ENCODE results near the gene PLAGL2. TPM values are rescaled to one million over a fixed set of nuclear protein-coding genes. Genes with fewer than 3 reads are reported as not detected.
A peak's percentile ranks its signal among the peaks of the same experiment; 100 is the strongest.

The PLAGL2 gene
- total RNA-seq, 1 donor from 2014 or later: 70.4 TPM

DNA sequence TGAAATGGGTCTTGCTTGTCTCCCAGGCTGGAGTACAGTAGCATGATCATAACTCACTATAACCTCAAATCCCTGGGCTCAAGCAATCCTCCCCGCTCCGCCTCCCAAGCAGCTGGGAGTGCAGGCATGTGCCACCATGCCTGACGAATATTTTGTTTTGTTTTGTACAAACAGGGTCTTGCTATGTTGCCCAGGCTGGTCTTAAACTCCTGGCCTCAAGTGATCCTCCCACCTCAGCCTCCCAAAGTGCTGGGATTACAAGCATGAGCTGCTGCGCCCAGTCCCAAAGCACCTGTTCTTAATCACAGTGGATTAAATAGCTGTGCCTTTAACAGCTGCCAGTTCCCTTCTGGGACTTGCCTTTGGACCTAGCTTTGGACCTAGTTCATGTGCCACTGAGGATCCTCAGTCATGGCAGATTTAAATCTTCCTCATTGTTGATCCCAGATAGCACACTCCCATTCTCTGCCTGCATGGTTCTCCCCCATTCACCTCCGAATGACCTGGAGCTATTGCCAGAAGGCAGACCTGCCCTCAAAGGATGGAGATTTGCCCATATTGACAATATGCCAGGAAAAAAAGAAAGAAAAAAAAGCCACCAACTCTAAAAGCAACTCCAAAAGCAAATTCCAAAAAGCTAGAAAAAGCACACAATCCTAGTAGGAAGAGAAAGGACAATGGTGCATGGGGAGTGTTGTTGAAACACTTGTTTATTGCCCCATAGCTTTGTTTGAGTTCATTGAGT lies 10.8 kb upstream of the PLAGL2 start:
- no peak for DNase-seq (ENCODE audit: low read depth, low spot score)
- Mint-ChIP-seq H3K4me3 (no peak overlapping the region), H3K27ac (ENCODE audit: unreplicated experiment) (no peak overlapping the region), H3K4me1 (no peaks in the 10 kb centered on the region), H3K9me3 (no peaks in the 10 kb centered on the region), H3K36me3 (ENCODE audit: low read depth) (peaks cover 15% of the 10 kb centered on the region), H3K27me3 (ENCODE audit: low read depth) (no peaks in the 10 kb centered on the region)
- TF ChIP-seq, protein P1, sequence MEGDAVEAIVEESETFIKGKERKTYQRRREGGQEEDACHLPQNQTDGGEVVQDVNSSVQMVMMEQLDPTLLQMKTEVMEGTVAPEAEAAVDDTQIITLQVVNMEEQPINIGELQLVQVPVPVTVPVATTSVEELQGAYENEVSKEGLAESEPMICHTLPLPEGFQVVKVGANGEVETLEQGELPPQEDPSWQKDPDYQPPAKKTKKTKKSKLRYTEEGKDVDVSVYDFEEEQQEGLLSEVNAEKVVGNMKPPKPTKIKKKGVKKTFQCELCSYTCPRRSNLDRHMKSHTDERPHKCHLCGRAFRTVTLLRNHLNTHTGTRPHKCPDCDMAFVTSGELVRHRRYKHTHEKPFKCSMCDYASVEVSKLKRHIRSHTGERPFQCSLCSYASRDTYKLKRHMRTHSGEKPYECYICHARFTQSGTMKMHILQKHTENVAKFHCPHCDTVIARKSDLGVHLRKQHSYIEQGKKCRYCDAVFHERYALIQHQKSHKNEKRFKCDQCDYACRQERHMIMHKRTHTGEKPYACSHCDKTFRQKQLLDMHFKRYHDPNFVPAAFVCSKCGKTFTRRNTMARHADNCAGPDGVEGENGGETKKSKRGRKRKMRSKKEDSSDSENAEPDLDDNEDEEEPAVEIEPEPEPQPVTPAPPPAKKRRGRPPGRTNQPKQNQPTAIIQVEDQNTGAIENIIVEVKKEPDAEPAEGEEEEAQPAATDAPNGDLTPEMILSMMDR (conservative IDR thresholded peaks at IDR 0.05): no peak

DNA sequence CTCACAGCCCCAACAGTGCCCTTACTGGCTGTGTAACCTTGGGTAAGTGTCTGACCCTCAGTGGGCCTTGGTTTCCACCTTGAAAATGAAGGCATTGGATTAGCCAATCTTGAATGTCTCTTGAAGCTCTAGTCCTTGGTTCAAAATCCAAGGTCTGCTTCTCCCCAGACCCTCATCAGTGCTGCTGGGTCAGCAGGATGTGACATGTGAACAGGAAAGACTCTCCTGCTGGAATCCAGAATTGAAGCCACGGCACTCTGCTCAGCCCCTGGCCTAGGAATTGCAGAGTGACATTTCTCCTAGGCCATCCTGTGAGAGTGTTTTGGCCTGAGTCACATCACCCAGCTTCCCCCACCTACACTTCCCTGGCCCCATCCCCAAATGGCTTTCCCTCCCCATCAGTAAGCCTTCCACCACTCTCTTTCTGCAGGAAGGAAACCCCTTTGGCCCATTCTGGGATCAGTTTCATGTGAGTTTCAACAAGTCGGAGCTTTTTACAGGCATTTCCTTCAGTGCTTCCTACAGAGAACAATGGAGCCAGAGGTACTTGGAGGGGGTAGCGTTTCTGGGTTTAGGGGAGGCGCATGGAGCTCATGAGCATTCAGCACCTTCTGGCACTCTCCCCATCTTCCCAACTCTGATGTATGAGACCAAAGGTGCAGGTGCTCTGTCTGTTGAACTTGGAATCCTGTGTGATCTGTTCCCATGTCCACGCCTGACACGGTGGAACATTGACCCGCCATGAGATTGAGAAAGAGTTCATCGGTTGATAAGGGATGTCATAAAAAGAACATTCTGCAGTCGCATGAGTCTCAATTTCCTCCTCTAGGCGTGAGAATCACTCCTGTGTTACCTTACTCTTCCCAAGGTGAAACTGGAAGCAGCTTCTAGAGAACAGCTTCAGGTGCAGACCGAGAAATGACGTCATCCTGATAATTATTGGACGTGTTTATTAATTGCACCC lies 8.9 kb upstream of the PLAGL2 start:
- H3K4me1 Mint-ChIP-seq: peaks cover 4% of the 10 kb centered on the region
- no peak overlapping the region for H3K27ac Mint-ChIP-seq (ENCODE audit: unreplicated experiment)
- H3K9me3 Mint-ChIP-seq: no peaks in the 10 kb centered on the region
- no peaks in the 10 kb centered on the region for H3K27me3 Mint-ChIP-seq (ENCODE audit: low read depth)
- TF ChIP-seq, protein P1 (conservative IDR thresholded peaks at IDR 0.05): no peak
- H3K4me3 Mint-ChIP-seq: no peak overlapping the region
- no peak for DNase-seq (ENCODE audit: low read depth, low spot score)
- peaks cover 15% of the 10 kb centered on the region for H3K36me3 Mint-ChIP-seq (ENCODE audit: low read depth)

DNA sequence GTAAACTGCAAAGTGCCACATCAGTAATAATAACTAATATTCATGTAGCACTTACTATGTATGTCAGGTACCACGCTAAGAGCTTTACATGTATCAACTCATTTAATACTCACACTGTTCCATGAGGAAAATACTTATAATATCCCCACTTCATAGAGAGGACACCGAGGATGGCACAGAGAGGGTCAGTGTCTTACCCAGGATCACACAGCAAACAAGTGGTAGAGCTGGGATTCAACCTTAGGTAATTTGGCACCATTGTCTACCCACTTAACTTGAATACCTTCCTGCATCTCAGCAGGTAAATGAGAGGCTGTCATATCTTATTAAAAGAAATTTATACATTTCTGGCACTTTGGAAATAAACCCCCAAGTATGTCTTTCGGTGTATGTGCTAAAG lies 8.2 kb upstream of the PLAGL2 start:
- H3K4me3 Mint-ChIP-seq: no peak overlapping the region
- TF ChIP-seq, protein P1 (conservative IDR thresholded peaks at IDR 0.05): no peak
- no peaks in the 10 kb centered on the region for H3K27me3 Mint-ChIP-seq (ENCODE audit: low read depth)
- no peaks in the 10 kb centered on the region for H3K9me3 Mint-ChIP-seq
- DNase-seq (ENCODE audit: low read depth, low spot score): no peak
- no peak overlapping the region for H3K27ac Mint-ChIP-seq (ENCODE audit: unreplicated experiment)
- H3K4me1 Mint-ChIP-seq: peaks cover 5% of the 10 kb centered on the region
- peaks cover 9% of the 10 kb centered on the region for H3K36me3 Mint-ChIP-seq (ENCODE audit: low read depth)

DNA sequence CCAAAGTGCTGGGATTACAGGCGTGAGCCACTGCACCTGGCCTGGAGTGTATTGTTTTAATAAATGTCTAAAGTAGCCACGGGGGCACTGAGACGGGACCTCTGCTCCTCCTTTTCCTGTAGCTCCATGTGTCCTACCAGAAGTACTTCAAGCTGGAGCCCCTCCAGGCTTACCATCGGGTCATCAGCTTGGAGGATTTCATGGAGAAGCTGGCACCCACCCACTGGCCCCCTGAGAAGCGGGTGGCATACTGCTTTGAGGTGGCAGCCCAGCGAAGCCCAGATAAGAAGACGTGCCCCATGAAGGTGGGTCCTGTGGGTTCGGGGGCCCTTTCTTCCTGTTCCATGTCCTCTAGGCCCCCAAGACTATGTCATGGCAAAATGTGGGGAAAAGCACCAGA lies 7.6 kb upstream of the PLAGL2 start:
- peaks cover 9% of the 10 kb centered on the region for H3K36me3 Mint-ChIP-seq (ENCODE audit: low read depth)
- H3K27ac Mint-ChIP-seq (ENCODE audit: unreplicated experiment): no peak overlapping the region
- H3K4me3 Mint-ChIP-seq: no peak overlapping the region
- no peak for DNase-seq (ENCODE audit: low read depth, low spot score)
- H3K27me3 Mint-ChIP-seq (ENCODE audit: low read depth): no peaks in the 10 kb centered on the region
- H3K9me3 Mint-ChIP-seq: no peaks in the 10 kb centered on the region
- TF ChIP-seq, protein P1 (conservative IDR thresholded peaks at IDR 0.05): no peak
- peaks cover 11% of the 10 kb centered on the region for H3K4me1 Mint-ChIP-seq

DNA sequence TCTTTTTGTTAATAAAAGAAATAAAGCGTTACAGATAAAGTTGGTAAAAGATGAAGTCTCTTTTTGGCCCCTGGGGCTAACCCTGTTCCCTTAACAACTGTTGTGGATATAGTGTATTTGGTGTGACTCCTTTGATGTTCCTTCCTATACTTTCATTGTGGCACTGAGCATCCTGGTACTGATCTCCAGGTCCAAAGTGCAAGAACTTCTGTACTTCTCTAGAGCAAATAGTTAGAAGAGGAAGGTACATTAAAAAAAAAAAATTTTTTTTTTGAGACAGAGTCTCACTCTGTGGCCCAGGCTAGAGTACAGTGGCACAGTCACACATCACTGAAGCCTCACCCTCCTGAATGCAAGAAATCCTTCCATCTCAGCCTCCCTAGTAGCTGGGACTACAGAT lies 6.3 kb upstream of the PLAGL2 start:
- DNase-seq (ENCODE audit: low read depth, low spot score): no peak
- peaks cover 24% of the 10 kb centered on the region for H3K4me1 Mint-ChIP-seq
- TF ChIP-seq, protein P1 (conservative IDR thresholded peaks at IDR 0.05): no peak
- no peak overlapping the region for H3K27ac Mint-ChIP-seq (ENCODE audit: unreplicated experiment)
- H3K4me3 Mint-ChIP-seq: peak overlapping the region; percentile 11
- H3K27me3 Mint-ChIP-seq (ENCODE audit: low read depth): no peaks in the 10 kb centered on the region
- H3K9me3 Mint-ChIP-seq: no peaks in the 10 kb centered on the region
- H3K36me3 Mint-ChIP-seq (ENCODE audit: low read depth): peaks cover 5% of the 10 kb centered on the region
